Activated T-helper 17 cell treated with anti-CD3 and anti-CD28 coated beads, Interleukin-2, amount 50 U/mL, for 72 hours (primary cell): ENCODE results near the gene KPNB1. TPM values are rescaled to one million over a fixed set of nuclear protein-coding genes. Genes with fewer than 3 reads are reported as not detected.

Experiments used
- ATAC-seq: fragments of 150-1000 bp; cut with Tn5 transposase; replicated peaks from 2 replicates; pipeline ENCODE4 v1.10.0; 2021; ENCODE audit warnings: mild to moderate bottlenecking, moderate library complexity
- H3K27ac Mint-ChIP-seq: one replicate; pipeline ENCODE4 v1.8.0; 2022; ENCODE audit warnings: mixed read lengths
- H3K27me3 Mint-ChIP-seq: one replicate; pipeline ENCODE4 v1.8.0; 2022; ENCODE audit warnings: mixed read lengths
- H3K36me3 Mint-ChIP-seq: one replicate; pipeline ENCODE4 v1.8.0; 2022; ENCODE audit warnings: low read depth, mild to moderate bottlenecking, mixed read lengths
- H3K4me1 Mint-ChIP-seq: one replicate; pipeline ENCODE4 v1.8.0; 2022; ENCODE audit warnings: mixed read lengths
- H3K4me3 Mint-ChIP-seq: one replicate; pipeline ENCODE4 v1.8.0; 2022; ENCODE audit warnings: mild to moderate bottlenecking, mixed read lengths
- H3K9me3 Mint-ChIP-seq: one replicate; pipeline ENCODE4 v1.8.0; 2022; ENCODE audit warnings: mixed read lengths
- total RNA-seq, 2 donors: library from RNA; stranded (reverse); gene quantifications; one replicate each; pipeline ENCODE4 v1.2.3, GENCODE V29; 2022

Gene KPNB1
- total RNA-seq, 2 donors from 2014 or later, result 451 to 724 TPM

DNA sequence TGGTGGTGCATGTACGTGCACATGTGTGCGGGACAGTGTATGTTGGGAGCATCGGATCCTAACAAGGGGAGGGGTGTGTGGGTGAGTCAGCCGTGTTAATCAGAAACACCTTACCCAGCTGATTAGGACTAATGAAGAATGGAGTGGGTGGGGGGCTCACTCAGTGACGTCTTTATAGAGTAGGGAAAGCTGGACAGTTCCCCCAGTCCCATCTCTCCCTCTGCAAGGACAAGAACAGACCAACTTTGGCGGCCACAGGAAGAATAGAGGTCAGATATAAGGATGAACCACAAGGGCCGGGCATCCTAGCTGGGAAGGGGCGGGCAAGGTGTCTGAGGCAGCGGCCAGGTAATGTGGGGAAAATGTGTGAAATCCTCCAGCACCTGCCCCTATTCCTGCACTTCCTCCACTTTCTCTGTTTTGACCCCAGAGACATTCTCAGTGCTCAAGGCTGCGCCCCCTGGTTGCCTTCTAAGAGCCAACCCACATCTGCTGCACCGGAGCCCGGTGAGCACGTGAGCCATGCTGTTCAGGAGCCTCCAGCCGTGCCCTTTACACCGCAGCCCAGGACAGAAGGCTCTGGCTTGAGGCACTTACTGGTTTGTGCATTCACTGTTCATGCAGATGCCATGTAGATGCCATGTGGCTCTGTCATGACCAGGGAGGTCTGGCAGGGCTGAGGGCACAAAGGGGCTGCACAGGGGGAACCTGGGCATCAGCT, 64.4 kb downstream of the KPNB1 start:
- no peak for ATAC-seq
- Mint-ChIP-seq H3K27ac (no peak overlapping the region), H3K9me3 (no peaks in the 10 kb centered on the region)

DNA sequence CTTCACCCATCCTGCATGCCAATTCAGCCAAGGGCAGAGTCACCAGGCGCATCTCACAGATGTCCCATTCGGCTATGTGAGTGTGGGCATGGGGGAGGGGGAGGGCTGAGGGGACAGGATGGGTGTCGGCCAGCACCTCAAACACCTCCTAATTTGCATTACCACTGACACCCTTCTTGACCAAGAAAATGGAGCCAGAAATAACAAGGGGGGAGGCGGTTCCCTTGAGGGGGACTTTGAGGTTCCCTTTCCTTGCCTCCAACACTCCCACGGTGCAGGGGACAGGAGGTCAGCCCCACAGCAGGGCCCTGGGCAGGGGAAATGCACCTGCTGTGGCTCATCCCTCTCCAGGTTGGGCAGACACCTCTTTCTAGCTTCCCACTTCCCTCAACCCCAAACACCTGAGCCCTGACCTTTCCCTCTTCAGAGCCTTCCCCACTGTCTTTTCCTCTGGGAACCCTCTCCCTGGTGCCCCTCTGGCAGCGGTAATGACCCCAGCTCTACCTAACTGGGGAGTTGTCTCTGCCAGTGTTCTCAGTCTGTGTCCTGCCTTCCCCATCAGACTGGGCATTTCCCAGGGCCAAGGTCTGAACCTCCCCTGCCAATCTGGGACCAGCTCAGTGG, 65.2 kb downstream of the KPNB1 start:
- Mint-ChIP-seq H3K27ac (peak overlapping the region; percentile 45), H3K4me1 (peaks cover 42% of the 10 kb centered on the region), H3K4me3 (peak overlapping the region; percentile 84), H3K36me3 (peaks cover 21% of the 10 kb centered on the region), H3K27me3 (no peaks in the 10 kb centered on the region), H3K9me3 (no peaks in the 10 kb centered on the region)
- ATAC-seq, result no peak

More for the DNA sequence above, 64.4 kb downstream of the KPNB1 start:
- Mint-ChIP-seq H3K36me3 (peaks cover 28% of the 10 kb centered on the region), H3K27me3 (no peaks in the 10 kb centered on the region), H3K4me1 (peaks cover 36% of the 10 kb centered on the region), H3K4me3 (no peak overlapping the region)

DNA sequence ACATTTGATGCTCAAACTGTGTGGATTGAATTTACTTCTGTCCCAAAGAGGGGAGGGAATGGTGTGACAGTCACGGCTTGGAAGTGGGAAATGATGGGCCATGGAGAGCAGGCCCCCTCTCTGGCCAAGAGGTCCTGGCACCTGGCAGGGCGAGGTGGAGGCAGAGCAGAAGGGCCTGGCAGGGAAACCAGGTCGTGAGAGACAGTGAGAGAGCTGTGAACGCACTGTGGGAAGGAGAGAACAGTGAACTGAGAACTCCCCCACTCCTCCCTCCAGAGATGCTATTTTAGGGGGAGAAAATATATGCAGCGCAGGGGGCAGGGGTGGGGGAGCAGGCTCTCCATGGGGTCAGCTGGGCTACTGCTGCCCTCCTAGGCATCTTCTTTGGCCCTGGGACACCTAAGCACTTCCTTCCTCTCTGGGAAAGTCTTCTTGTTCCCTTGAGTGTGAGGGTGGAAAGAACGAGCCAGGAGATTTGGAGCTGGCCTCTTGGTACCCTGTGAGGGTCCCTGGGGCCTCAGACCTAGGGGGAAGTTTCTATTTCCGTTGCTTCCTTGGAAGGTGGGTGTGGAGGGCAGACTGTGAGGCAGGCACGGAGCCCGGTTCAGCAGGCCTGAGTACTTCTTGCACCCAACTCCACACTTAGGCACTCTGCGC, 66.1 kb downstream of the KPNB1 start:
- peaks cover 49% of the 10 kb centered on the region for H3K4me1 Mint-ChIP-seq
- no peaks in the 10 kb centered on the region for H3K27me3 Mint-ChIP-seq
- ATAC-seq, result no peak
- peaks cover 12% of the 10 kb centered on the region for H3K36me3 Mint-ChIP-seq
- peak overlapping the region; percentile 45 for H3K27ac Mint-ChIP-seq
- H3K9me3 Mint-ChIP-seq, result no peaks in the 10 kb centered on the region
- peak overlapping the region; percentile 84 for H3K4me3 Mint-ChIP-seq

DNA sequence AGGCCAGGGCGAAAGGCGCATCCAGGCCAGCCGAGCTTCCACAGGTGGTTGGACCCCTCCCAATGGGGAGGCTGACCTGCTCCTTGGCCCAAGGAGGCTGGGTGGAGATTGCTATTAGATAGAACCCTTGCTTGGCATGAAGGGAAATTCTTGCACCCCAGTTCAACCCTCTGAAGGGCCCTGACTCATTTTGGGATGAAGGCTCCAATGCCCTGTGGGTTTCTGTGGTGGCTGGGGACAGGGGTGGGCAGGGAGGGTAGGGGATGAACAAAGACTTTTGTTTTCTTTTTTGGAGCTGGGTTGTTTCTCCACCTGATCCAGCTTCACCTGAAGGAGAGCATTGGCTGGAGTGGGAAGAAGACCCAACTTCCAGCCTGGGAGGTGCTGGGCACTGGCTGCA, 66.7 kb downstream of the KPNB1 start:
- peaks cover 51% of the 10 kb centered on the region for H3K4me1 Mint-ChIP-seq
- H3K4me3 Mint-ChIP-seq, result peak overlapping the region; percentile 84
- no peaks in the 10 kb centered on the region for H3K27me3 Mint-ChIP-seq
- peaks cover 7% of the 10 kb centered on the region for H3K36me3 Mint-ChIP-seq
- peak overlapping the region; percentile 98 for H3K27ac Mint-ChIP-seq
- no peaks in the 10 kb centered on the region for H3K9me3 Mint-ChIP-seq
- ATAC-seq, result no peak

DNA sequence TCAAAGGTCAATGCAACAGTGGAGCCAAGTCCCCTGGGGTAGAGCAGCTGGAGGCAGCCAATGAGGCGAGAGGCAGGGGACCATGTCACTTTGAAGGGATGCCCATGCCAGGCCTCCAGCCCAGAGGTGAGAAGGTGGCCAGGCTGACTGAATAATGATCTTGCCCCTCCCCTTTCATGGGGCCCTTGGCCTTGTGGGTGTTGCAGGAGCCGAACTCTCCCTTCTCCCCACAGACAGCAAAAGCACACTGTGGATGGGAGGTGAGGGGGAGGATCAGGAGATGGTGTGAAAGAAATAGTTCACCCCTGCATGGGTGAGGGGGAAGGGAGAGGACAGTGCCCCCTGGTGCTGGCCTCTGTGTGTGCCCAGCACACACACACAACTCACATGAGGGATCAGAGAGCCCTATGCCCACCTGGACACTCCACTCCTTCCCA, 67.6 kb downstream of the KPNB1 start:
- Mint-ChIP-seq H3K27me3 (no peaks in the 10 kb centered on the region), H3K36me3 (no peaks in the 10 kb centered on the region), H3K4me1 (peaks cover 57% of the 10 kb centered on the region), H3K4me3 (peak overlapping the region; percentile 84), H3K27ac (peak overlapping the region; percentile 98), H3K9me3 (no peaks in the 10 kb centered on the region)
- ATAC-seq, result no peak

DNA sequence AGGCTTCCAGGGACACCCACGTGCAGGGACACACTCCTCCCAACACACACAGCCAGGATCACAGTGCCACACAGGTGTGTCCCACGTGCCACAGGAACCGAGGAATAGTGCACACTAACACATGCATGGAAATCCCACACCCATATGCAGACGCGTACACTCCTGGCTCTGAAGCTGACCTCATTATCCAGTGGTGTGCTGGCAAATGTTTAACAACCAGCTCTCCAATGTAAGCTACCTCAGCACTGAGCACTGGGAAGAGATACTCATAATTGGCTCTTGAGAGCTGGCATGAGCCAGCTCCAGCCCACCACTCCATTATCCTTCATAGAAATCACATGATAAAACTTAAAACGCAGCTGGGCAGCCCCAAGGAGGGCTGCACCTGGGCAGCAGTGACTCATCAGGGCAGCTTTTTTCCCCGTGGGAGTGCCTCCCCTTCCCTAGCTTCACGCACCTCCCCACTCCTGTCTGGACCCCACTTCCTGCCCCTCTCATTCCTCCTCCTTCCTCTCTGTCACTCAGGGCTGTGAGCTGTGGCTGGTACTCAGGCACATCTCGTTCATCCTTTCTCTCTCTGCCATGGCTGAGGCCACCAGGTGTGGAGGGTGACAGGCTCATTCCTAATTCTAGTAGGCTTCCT, 68.4 kb downstream of the KPNB1 start:
- peak overlapping the region; percentile 98 for H3K27ac Mint-ChIP-seq
- H3K4me3 Mint-ChIP-seq, result peak overlapping the region; percentile 84
- ATAC-seq, result peak; percentile 4
- H3K4me1 Mint-ChIP-seq, result peaks cover 57% of the 10 kb centered on the region
- H3K36me3 Mint-ChIP-seq, result no peaks in the 10 kb centered on the region
- no peaks in the 10 kb centered on the region for H3K27me3 Mint-ChIP-seq
- no peaks in the 10 kb centered on the region for H3K9me3 Mint-ChIP-seq

DNA sequence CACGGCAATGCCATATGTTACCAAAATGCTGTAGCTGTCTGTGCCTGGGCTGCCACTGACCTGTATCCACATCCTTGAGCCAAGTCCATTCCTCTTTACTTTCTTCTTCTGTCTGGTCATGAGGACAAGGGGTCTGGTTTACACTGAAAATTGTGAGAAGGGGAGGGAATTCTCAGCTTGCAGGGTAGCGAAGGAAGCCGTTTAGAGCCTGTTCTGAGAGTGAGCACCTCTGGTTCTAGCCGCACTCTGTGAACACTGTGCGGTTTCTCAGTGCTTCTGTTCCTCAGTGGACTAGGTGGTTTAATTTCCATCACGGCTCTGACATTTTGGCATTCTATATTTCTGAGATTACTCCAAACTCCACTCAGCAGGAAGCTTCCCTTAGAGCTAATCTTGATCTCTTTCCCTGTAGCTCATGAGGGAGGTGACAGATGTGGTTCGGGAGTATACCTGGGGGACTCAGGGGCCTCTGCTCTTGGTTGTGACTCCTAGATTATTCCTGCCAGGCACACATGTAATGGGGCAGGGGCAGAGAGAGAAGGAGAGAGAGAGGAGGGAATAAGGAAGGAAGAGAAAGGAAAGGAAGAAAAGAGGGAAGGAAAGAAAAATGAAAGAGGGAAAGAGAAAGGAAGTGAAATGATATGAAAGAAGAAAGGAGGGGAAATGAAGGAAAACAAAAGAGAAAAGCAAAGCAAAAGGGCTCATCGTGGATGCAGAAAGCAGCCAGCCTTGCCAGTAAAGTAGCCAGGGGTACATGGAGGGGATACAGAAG, 69.1 kb downstream of the KPNB1 start:
- Mint-ChIP-seq H3K36me3 (no peaks in the 10 kb centered on the region), H3K4me3 (peak overlapping the region; percentile 84), H3K4me1 (peaks cover 57% of the 10 kb centered on the region), H3K27ac (peak overlapping the region; percentile 98), H3K27me3 (no peaks in the 10 kb centered on the region), H3K9me3 (no peaks in the 10 kb centered on the region)
- ATAC-seq, result peak; percentile 10

DNA sequence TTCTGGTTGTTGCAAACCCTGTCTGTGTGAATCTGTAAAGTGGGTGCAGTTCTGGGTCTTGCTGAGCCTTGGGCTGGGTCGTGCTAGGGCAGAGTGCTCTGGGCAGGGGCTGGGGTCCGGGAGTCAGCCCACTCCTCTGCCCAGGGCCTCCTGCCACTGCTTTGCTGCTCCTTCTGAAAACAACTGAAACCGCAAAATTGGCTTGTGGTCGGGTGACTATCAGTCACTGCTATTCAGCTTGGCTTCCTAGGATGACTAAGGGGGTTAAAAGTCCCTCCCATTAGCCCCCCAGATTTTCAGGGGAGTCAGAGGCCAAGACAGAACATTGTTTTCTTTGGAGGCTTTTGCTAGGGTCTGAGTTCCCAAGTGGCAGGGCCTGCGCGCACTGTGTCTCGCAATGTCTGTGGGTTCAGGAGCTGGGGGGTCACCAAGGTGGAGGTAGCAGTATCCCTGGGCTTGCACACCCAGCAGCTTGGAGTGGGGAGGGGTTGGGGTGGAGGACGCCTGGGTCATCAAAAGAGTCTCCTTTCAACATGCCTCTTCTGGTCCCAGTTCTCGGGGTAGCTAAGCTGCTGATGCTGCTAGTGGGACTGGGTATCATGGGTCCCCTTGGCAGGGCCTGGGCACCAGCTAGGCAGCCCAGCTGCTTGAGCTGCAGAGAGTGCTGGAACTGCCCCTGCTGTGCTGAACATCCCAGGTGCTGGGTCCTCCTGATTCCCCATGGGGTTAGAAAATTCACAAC, 69.9 kb downstream of the KPNB1 start:
- ATAC-seq, result peak; percentile 58

DNA sequence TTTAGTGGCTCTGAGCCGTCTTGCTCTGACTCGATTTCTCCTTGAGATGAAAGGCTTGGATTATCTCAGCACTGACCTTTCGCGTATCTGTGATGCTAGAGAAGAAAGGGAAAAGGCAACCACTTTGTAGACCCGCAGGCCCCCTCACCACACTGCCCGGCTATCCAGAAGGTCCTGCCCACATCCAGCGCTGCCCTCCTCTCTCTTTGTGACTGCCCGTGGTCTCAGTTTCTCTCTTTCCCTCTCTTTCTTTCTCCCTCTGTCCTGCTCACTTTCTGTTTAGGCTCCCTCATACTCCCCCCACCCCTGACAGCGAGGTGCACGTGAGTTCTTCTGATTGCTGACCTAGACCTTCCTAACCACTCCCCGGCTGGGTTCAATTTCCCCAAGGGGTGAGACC, 70.5 kb downstream of the KPNB1 start:
- peak; percentile 1 for ATAC-seq
- no peaks in the 10 kb centered on the region for H3K9me3 Mint-ChIP-seq
- H3K27me3 Mint-ChIP-seq, result no peaks in the 10 kb centered on the region

More for the DNA sequence above, 69.9 kb downstream of the KPNB1 start:
- peak overlapping the region; percentile 98 for H3K27ac Mint-ChIP-seq
- peak overlapping the region; percentile 84 for H3K4me3 Mint-ChIP-seq
- H3K27me3 Mint-ChIP-seq, result no peaks in the 10 kb centered on the region
- peaks cover 57% of the 10 kb centered on the region for H3K4me1 Mint-ChIP-seq
- no peaks in the 10 kb centered on the region for H3K9me3 Mint-ChIP-seq
- H3K36me3 Mint-ChIP-seq, result no peaks in the 10 kb centered on the region

DNA sequence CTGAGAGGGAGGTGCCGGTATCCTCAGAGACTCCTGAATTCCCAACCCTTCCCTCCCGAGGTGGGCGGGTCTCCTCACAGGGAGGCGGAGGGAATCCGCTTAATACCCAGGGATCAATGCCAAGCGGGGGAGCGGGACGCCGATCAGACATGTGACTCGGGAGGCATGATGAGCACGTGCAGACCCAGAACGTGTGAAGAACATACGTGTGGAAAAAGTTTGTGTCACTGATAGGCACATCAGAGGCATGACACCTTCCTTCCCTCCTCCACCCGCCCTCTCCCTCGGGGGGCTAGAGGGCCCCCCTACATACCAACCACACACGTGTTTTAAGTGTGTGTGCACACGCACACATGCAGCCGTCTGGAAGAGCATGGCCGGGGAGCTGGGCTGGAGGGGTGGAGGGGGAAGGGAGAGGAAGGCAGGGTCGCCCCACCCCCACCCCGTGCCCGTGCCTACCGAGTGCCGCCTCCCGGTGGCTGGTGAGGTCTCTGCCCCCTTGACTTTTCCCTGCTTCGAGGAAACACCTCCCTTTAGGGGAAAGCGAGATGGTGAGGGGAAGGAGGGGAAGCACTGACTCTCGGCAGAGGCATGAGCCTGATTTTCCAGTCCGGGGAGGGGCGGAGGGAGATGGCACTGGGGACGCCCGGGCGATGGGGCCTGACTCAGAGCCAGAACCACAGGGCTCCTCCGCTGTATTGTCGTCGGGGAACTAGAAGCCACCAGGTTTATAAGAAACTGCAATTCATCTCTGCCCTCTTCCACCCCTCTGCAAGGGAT, 71.2 kb downstream of the KPNB1 start:
- Mint-ChIP-seq H3K36me3 (no peaks in the 10 kb centered on the region), H3K4me3 (peak overlapping the region; percentile 84), H3K27ac (peak overlapping the region; percentile 98), H3K9me3 (no peaks in the 10 kb centered on the region), H3K27me3 (no peaks in the 10 kb centered on the region), H3K4me1 (peaks cover 48% of the 10 kb centered on the region)
- ATAC-seq, result peak; percentile 80

More for the DNA sequence above, 70.5 kb downstream of the KPNB1 start:
- Mint-ChIP-seq H3K4me1 (peaks cover 54% of the 10 kb centered on the region), H3K4me3 (peak overlapping the region; percentile 84), H3K36me3 (no peaks in the 10 kb centered on the region), H3K27ac (peak overlapping the region; percentile 98)

DNA sequence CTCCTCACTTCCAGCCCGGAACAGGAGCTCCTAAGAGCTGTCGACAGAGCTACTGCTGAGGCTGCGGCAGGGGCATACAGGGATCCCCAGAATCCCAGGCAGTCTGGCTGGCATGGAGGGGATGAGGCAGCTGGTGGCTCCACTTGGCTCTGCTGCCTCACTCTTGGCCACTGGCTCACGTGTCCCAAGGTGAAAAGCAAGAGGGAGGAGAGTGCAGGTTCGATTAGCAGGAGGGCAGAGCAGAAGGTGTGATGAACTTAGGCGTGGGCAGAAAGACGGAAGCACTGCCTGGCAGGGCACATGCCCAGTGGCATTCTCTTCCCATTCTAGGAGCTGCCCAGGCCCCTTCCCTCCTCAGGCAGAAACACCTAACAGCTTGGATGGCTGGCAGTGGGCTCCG, 72.0 kb downstream of the KPNB1 start:
- ATAC-seq, result no peak
- peak overlapping the region; percentile 98 for H3K27ac Mint-ChIP-seq
- H3K36me3 Mint-ChIP-seq, result no peaks in the 10 kb centered on the region
- H3K27me3 Mint-ChIP-seq, result no peaks in the 10 kb centered on the region
- peak overlapping the region; percentile 84 for H3K4me3 Mint-ChIP-seq
- H3K4me1 Mint-ChIP-seq, result peaks cover 53% of the 10 kb centered on the region
- H3K9me3 Mint-ChIP-seq, result no peaks in the 10 kb centered on the region

DNA sequence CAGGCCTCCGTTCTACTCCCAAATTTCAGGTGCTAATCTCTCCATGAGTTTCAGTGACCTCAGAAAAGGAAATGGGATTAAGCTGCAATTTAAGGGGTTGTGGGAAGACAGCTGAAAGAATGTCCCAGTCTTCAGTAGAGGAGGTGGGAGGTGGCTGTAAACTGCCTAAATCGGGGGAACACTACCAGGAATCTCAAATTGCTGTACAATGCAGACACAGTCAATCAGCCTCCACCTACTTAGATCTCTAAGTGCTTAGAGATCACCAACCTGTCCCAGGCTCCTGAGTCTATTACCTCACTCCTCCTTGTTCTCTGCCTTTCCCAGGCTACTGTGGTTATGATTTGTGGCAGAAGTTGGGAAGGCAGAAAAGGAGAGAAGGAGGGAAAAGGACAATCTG, 75.0 kb downstream of the KPNB1 start:
- no peaks in the 10 kb centered on the region for H3K27me3 Mint-ChIP-seq
- ATAC-seq, result no peak
- H3K9me3 Mint-ChIP-seq, result no peaks in the 10 kb centered on the region
- peaks cover 29% of the 10 kb centered on the region for H3K4me1 Mint-ChIP-seq
- no peaks in the 10 kb centered on the region for H3K36me3 Mint-ChIP-seq
- peak overlapping the region; percentile 0 for H3K4me3 Mint-ChIP-seq
- H3K27ac Mint-ChIP-seq, result peak overlapping the region; percentile 8
